ENCODE data around the gene TNNT3. TPM values are rescaled to one million over a fixed set of nuclear protein-coding genes. Genes with fewer than 3 reads are reported as not detected.
A peak's percentile ranks its signal among the peaks of the same experiment; 100 is the strongest.

The TNNT3 gene
- total and polyA plus RNA-seq, 8 donors, result 1.7 to 4.4 (median 2.5) TPM

GRCh38 chr11:1928470-1928890, 9.0 kb downstream of the TNNT3 start:
- no peak overlapping the region for H3K4me3 ChIP-seq
- DNase-seq, result peak in 2 of 4 donors; percentile 31 to 54
- no peak for ATAC-seq
- no peaks in the 10 kb centered on the region for H3K4me1 ChIP-seq
- H3K27ac ChIP-seq, result no peak overlapping the region
- intact Hi-C loops (cut with DNase I), result no loop called here
- no peak for TF ChIP-seq CTCF (IDR thresholded peaks at IDR 0.05)
- H3K27me3 ChIP-seq, result peaks cover 0 to 20% of the 10 kb centered on the region in 2 donors
- no peaks in the 10 kb centered on the region for H3K9me3 ChIP-seq
- H3K36me3 ChIP-seq, result no peaks in the 10 kb centered on the region

- intact Hi-C loops (cut with DNase I), result no loop called here
- no peaks in the 10 kb centered on the region for H3K4me1 ChIP-seq
Measured at GRCh38 chr11:1928891-1929541, 9.5 kb downstream of the TNNT3 start.

GRCh38 chr11:1929621-1930461, 10.3 kb downstream of the TNNT3 start:
- DNase-seq, result peak in 2 of 4 donors; percentile 23 to 70
- no peak for ATAC-seq

More at GRCh38 chr11:1928891-1929541, 9.5 kb downstream of the TNNT3 start:
- Histone ChIP-seq H3K27me3 (peaks cover 0 to 20% of the 10 kb centered on the region in 2 donors), H3K4me3 (no peak overlapping the region), H3K36me3 (no peaks in the 10 kb centered on the region), H3K9me3 (no peaks in the 10 kb centered on the region), H3K27ac (no peak overlapping the region)
- ATAC-seq (no peak), DNase-seq (peak in 2 of 4 donors; percentile 27 to 76)
- TF ChIP-seq CTCF (IDR thresholded peaks at IDR 0.05), result no peak

GRCh38 chr11:1930462-1930830, 10.9 kb downstream of the TNNT3 start:
- peak in 1 of 4 donors; percentile 20 for DNase-seq
- Histone ChIP-seq H3K36me3 (no peaks in the 10 kb centered on the region), H3K27me3 (peaks cover 0 to 16% of the 10 kb centered on the region in 2 donors), H3K9me3 (no peaks in the 10 kb centered on the region), H3K27ac (no peak overlapping the region), H3K4me1 (no peaks in the 10 kb centered on the region), H3K4me3 (no peak overlapping the region)
- TF ChIP-seq CTCF (IDR thresholded peaks at IDR 0.05), result no peak
- intact Hi-C loops (cut with DNase I), result no loop called here
- ATAC-seq, result no peak

More at GRCh38 chr11:1929621-1930461, 10.3 kb downstream of the TNNT3 start:
- Histone ChIP-seq H3K9me3 (no peaks in the 10 kb centered on the region), H3K4me1 (no peaks in the 10 kb centered on the region), H3K4me3 (no peak overlapping the region), H3K27ac (no peak overlapping the region), H3K36me3 (no peaks in the 10 kb centered on the region), H3K27me3 (peaks cover 0 to 20% of the 10 kb centered on the region in 2 donors)
- no peak for TF ChIP-seq CTCF (IDR thresholded peaks at IDR 0.05)
- intact Hi-C loops (cut with DNase I), result no loop called here

Measured in left lung (tissue), 10 donors.